Vagina (tissue), 2 donors: Measurements from ENCODE around the gene NKAIN2.

Experiments used
- POLR2A ChIP-seq, 2 donors: fragments of 450-650 bp; IDR thresholded peaks; one replicate each; pipeline ENCODE4 v1.6.1; 2017; ENCODE audit warnings: antibody characterized with exemption in 2 of 2, mild to moderate bottlenecking in 2 of 2, moderate library complexity in 2 of 2
- POLR2AphosphoS5 ChIP-seq, 2 donors: sonication (generic); formaldehyde crosslinking; IDR thresholded peaks; one replicate each; pipeline ENCODE4 v1.9.0; 2017; ENCODE audit warnings: antibody characterized with exemption in 2 of 2, mild to moderate bottlenecking in 2 of 2, low read depth in 1 of 2; ENCODE audit not compliant: insufficient read depth in 1 of 2
- TF ChIP-seq, protein P1 (sequence below), 3 experiments: fragments of 450-650 bp in 2 of 3; fragments of 200-600 bp in 1 of 3; sonication (generic) in 1 of 3; IDR thresholded peaks; one replicate each; pipeline ENCODE4 v1.5.1; 2017 to 2019; ENCODE audit warnings: antibody characterized with exemption in 3 of 3, mild to moderate bottlenecking in 2 of 3, moderate library complexity in 2 of 3

DNA sequence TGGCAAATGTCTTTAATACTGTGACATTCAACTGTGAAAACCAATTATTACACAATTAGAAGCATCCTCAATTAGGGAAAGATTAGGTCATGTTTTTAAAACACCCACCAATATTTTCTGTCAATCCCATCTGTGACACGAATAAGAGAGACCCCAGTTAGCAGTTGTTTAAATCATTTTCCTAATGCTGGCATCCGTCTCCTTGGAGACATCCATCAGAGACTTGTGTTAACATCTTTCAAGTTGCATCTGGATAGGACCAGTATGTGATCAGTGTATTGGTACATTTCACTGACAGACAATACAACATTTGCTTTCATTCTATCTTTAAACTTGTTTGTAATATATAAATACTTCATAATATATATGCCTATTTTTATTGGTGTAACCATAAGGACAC lies 737.9 kb downstream of the NKAIN2 start:
- TF ChIP-seq POLR2A (IDR thresholded peaks at IDR 0.05) (no peak), POLR2AphosphoS5 (IDR thresholded peaks at IDR 0.05; ENCODE audit: insufficient read depth in 1 of 2, low read depth in 1 of 2) (no peak)
- TF ChIP-seq, protein P1, sequence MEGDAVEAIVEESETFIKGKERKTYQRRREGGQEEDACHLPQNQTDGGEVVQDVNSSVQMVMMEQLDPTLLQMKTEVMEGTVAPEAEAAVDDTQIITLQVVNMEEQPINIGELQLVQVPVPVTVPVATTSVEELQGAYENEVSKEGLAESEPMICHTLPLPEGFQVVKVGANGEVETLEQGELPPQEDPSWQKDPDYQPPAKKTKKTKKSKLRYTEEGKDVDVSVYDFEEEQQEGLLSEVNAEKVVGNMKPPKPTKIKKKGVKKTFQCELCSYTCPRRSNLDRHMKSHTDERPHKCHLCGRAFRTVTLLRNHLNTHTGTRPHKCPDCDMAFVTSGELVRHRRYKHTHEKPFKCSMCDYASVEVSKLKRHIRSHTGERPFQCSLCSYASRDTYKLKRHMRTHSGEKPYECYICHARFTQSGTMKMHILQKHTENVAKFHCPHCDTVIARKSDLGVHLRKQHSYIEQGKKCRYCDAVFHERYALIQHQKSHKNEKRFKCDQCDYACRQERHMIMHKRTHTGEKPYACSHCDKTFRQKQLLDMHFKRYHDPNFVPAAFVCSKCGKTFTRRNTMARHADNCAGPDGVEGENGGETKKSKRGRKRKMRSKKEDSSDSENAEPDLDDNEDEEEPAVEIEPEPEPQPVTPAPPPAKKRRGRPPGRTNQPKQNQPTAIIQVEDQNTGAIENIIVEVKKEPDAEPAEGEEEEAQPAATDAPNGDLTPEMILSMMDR (IDR thresholded peaks at IDR 0.05) = no peak
